ENCODE data around the gene TSPAN33. TPM values are rescaled to one million over a fixed set of nuclear protein-coding genes. Genes with fewer than 3 reads are reported as not detected.

The TSPAN33 gene
- total RNA-seq, 1 experiment from 2014 or later = 1.6 TPM

GRCh38 chr7:129187681-129188371, 43.3 kb downstream of the TSPAN33 start:
- no peak for TF ChIP-seq CTCF (conservative IDR thresholded peaks at IDR 0.05; ENCODE audit: low read depth, low read length)
- TF ChIP-seq EZH2 (IDR thresholded peaks at IDR 0.05; ENCODE audit: borderline replicate concordance, low read depth, low read length, poor library complexity, severe bottlenecking) = no peak
- Histone ChIP-seq H3K9me3 (ENCODE audit: low read depth, low read length, poor library complexity, severe bottlenecking) (no peaks in the 10 kb centered on the region), H3K4me3 (ENCODE audit: low read depth, low read length, poor library complexity, severe bottlenecking) (peak overlapping the region; percentile 83), H3K27me3 (replicated peaks; ENCODE audit: insufficient read depth, low read depth, low read length, poor library complexity) (no peaks in the 10 kb centered on the region), H3K27ac (ENCODE audit: low read depth, low read length, poor library complexity, severe bottlenecking) (peak overlapping the region; percentile 94), H3K4me1 (ENCODE audit: insufficient read depth, low read length, poor library complexity, severe bottlenecking) (peaks cover 11% of the 10 kb centered on the region), H3K36me3 (ENCODE audit: insufficient read depth, low read length, poor library complexity, severe bottlenecking) (no peaks in the 10 kb centered on the region)
- no peak for DNase-seq (ENCODE audit: low spot score)
- intact Hi-C loops (cut with micrococcal nuclease; ENCODE audit: unreplicated experiment) = no loop called here
- POLR2A ChIA-PET (ENCODE audit: low non-redundant PET) = interaction anchor here (0.7 kb wide), 1 partner anchor 74 kb away, joined by 10 read pairs; no protein-coding TSS in a partner anchor
- no TSS peak for BruUV-seq (replicated peaks)
- CTCF ChIA-PET = interaction anchor here (0.7 kb wide), 1 partner anchor 102 kb away, joined by 5 read pairs; no protein-coding TSS in a partner anchor

GRCh38 chr7:129188372-129188891, 43.9 kb downstream of the TSPAN33 start, which contains the start of gene SMO:
SMO (plus strand) TSS chr7:129188633; CDS start chr7:129189152, 519 bp downstream.
- ChIA-PET CTCF (interaction anchor here (0.7 kb wide), 1 partner anchor 101 kb away, joined by 5 read pairs; no protein-coding TSS in a partner anchor), POLR2A (ENCODE audit: low non-redundant PET) (interaction anchor here (0.7 kb wide), 1 partner anchor 74 kb away, joined by 10 read pairs; no protein-coding TSS in a partner anchor)
- Histone ChIP-seq H3K36me3 (ENCODE audit: insufficient read depth, low read length, poor library complexity, severe bottlenecking) (no peaks in the 10 kb centered on the region), H3K27ac (ENCODE audit: low read depth, low read length, poor library complexity, severe bottlenecking) (peak within 1 kb of the TSS; percentile 94), H3K27me3 (replicated peaks; ENCODE audit: insufficient read depth, low read depth, low read length, poor library complexity) (no peaks in the 10 kb centered on the region), H3K9me3 (ENCODE audit: low read depth, low read length, poor library complexity, severe bottlenecking) (no peaks in the 10 kb centered on the region), H3K4me1 (ENCODE audit: insufficient read depth, low read length, poor library complexity, severe bottlenecking) (peaks cover 11% of the 10 kb centered on the region), H3K4me3 (ENCODE audit: low read depth, low read length, poor library complexity, severe bottlenecking) (peak within 1 kb of the TSS; percentile 83)
- DNase-seq (ENCODE audit: low spot score) = peak; percentile 74
- no peak for TF ChIP-seq EZH2 (IDR thresholded peaks at IDR 0.05; ENCODE audit: borderline replicate concordance, low read depth, low read length, poor library complexity, severe bottlenecking)
- no peak for TF ChIP-seq CTCF (conservative IDR thresholded peaks at IDR 0.05; ENCODE audit: low read depth, low read length)
- no TSS peak for BruUV-seq (replicated peaks)
- intact Hi-C loops (cut with micrococcal nuclease; ENCODE audit: unreplicated experiment) = no loop called here

- no peak for DNase-seq (ENCODE audit: low spot score)
- TF ChIP-seq CTCF (conservative IDR thresholded peaks at IDR 0.05; ENCODE audit: low read depth, low read length) (no peak), EZH2 (IDR thresholded peaks at IDR 0.05; ENCODE audit: borderline replicate concordance, low read depth, low read length, poor library complexity, severe bottlenecking) (no peak)
- no peaks in the 10 kb centered on the region for H3K27me3 ChIP-seq (replicated peaks; ENCODE audit: insufficient read depth, low read depth, low read length, poor library complexity)
- H3K27ac ChIP-seq (ENCODE audit: low read depth, low read length, poor library complexity, severe bottlenecking) = peak overlapping the region; percentile 94
- no peaks in the 10 kb centered on the region for H3K36me3 ChIP-seq (ENCODE audit: insufficient read depth, low read length, poor library complexity, severe bottlenecking)
- ChIA-PET CTCF (interaction anchor here (0.7 kb wide), 1 partner anchor 100 kb away, joined by 5 read pairs; no protein-coding TSS in a partner anchor), POLR2A (ENCODE audit: low non-redundant PET) (interaction anchor here (0.7 kb wide), 1 partner anchor 73 kb away, joined by 10 read pairs; no protein-coding TSS in a partner anchor)
- intact Hi-C loops (cut with micrococcal nuclease; ENCODE audit: unreplicated experiment) = no loop called here
- no TSS peak for BruUV-seq (replicated peaks)
- H3K9me3 ChIP-seq (ENCODE audit: low read depth, low read length, poor library complexity, severe bottlenecking) = no peaks in the 10 kb centered on the region
- H3K4me3 ChIP-seq (ENCODE audit: low read depth, low read length, poor library complexity, severe bottlenecking) = peak overlapping the region; percentile 83
- H3K4me1 ChIP-seq (ENCODE audit: insufficient read depth, low read length, poor library complexity, severe bottlenecking) = peaks cover 11% of the 10 kb centered on the region
Observed at GRCh38 chr7:129188892-129189660, 44.6 kb downstream of the TSPAN33 start.
